Caco-2 (cell line): ENCODE results near the gene SMURF1. TPM values are rescaled to one million over a fixed set of nuclear protein-coding genes. Genes with fewer than 3 reads are reported as not detected.

Source experiments
- BruUV-seq: library from RNA; stranded (reverse); fragments of 400-500 nt; replicated peaks from 2 replicates; lab custom pipeline; 2021; lab: Mats Ljungman, UMichigan
- CTCF ChIA-PET: fragments of 300-600 bp; sonication (Branson Sonifier 250); formaldehyde crosslinking; loops from one replicate; lab custom pipeline; 2022; ENCODE audit warnings: antibody characterized with exemption; lab: Charles Lee
- POLR2A ChIA-PET: fragments of 300-600 bp; sonication (Branson Sonifier 250); formaldehyde crosslinking; loops from one replicate; lab custom pipeline; 2022; ENCODE audit warnings: antibody characterized with exemption; lab: Charles Lee
- DNase-seq, 2 experiments: peaks; one replicate each; pipeline versions ENCODE4 v3.0.0 to v3.0.0-alpha.2; 2020 to 2022
- H3K27me3 ChIP-seq: replicated peaks from 2 replicates; pipeline ENCODE4 v1.6.0; 2011; ENCODE audit warnings: low read length; ENCODE audit not compliant: control insufficient read depth, insufficient read depth
- H3K36me3 ChIP-seq: 2 replicates; pipeline ENCODE4 v1.5.1; 2011; ENCODE audit warnings: low read length; ENCODE audit not compliant: control insufficient read depth, insufficient read depth
- H3K4me1 ChIP-seq: fragments of 250-450 bp; sonication (Bioruptor Pico); 2 replicates; pipeline ENCODE4 v1.5.1; 2020; ENCODE audit warnings: mild to moderate bottlenecking
- H3K4me3 ChIP-seq: 2 replicates; pipeline ENCODE4 v1.5.1; 2011; ENCODE audit warnings: low read depth, mild to moderate bottlenecking, control low read depth, low read length
- H3K9me3 ChIP-seq: fragments of 250-450 bp; sonication (Bioruptor Pico); 2 replicates; pipeline ENCODE4 v1.5.1; 2020; ENCODE audit warnings: mild to moderate bottlenecking, moderate library complexity
- H3K27ac Mint-ChIP-seq: one replicate; pipeline ENCODE4 v1.8.0; 2022; ENCODE audit warnings: mixed read lengths; ENCODE audit not compliant: unreplicated experiment
- H3K27me3 Mint-ChIP-seq: one replicate; pipeline ENCODE4 v1.8.0; 2022; ENCODE audit warnings: mixed read lengths; ENCODE audit not compliant: insufficient read depth, unreplicated experiment
- H3K36me3 Mint-ChIP-seq: one replicate; pipeline ENCODE4 v1.8.0; 2022; ENCODE audit warnings: mild to moderate bottlenecking, mixed read lengths; ENCODE audit not compliant: insufficient read depth, unreplicated experiment
- H3K4me1 Mint-ChIP-seq: one replicate; pipeline ENCODE4 v1.8.0; 2022; ENCODE audit warnings: low read depth, mixed read lengths; ENCODE audit not compliant: unreplicated experiment
- H3K4me3 Mint-ChIP-seq: one replicate; pipeline ENCODE4 v1.8.0; 2022; ENCODE audit warnings: mild to moderate bottlenecking, moderate library complexity, mixed read lengths; ENCODE audit not compliant: unreplicated experiment
- H3K9me3 Mint-ChIP-seq: one replicate; pipeline ENCODE4 v1.8.0; 2022; ENCODE audit warnings: mixed read lengths; ENCODE audit not compliant: unreplicated experiment
- intact Hi-C: fragments of 100-400 bp; cut with micrococcal nuclease; formaldehyde crosslinking; loops from one replicate; pipeline ENCODE4 v1.10.0; 2022; ENCODE audit not compliant: unreplicated experiment
- total RNA-seq: library from RNA; stranded (reverse); gene quantifications from 2 replicates; pipeline ENCODE4 v1.2.3, GENCODE V29; 2022
- TF ChIP-seq, protein P1 (sequence below), 2 experiments: fragments of 200-600 bp in 1 of 2; IDR thresholded peaks; 1 replicate in 1 of 2; 2 replicates in 1 of 2; pipeline versions ENCODE4 v1.5.1 to v1.8.0; 2011 to 2022; ENCODE audit warnings: antibody characterized with exemption in 1 of 2, control low read depth in 1 of 2, inconsistent platforms in 1 of 2, low read depth in 1 of 2, low read length in 1 of 2, mild to moderate bottlenecking in 1 of 2, moderate library complexity in 1 of 2; ENCODE audit not compliant: insufficient read depth in 1 of 2, severe bottlenecking in 1 of 2, unreplicated experiment in 1 of 2

SMURF1 gene
- total RNA-seq, 1 experiment from 2014 or later, result 22.5 TPM

DNA sequence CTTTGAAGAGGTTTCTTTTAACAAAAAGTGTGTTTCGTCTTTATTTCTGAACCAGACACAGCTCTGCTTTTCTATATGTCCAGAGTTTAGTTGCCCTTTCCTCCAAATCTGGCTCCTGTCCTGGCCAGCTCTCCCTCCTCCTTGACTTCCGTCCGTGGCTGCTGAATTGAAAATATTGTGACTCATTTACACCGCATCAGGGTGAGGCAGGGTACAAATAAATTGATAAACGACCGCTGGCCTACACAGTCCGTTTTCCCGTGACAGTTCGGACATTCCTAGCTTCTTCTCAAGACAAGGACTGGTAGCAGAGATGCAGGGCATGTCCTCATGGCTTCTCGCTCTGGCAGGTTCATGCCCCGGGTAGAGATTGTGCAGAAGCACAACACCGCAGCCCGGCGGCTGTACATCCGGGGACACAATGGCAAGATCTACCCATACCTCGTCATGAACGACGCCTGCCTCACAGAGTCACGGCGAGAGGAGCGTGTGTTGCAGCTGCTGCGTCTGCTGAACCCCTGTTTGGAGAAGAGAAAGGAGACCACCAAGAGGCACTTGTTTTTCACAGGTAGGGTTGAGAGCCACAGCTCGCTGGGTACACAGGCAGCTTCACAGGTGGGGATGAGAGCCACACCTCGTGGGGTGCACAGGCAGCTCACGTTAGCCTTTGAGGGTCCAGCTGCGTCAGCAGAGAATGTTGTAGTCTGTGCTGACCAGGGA lies 139.0 kb downstream of the SMURF1 start:
- H3K9me3 ChIP-seq, result no peaks in the 10 kb centered on the region
- BruUV-seq, result no TSS peak
- no peaks in the 10 kb centered on the region; the same call in none of the 2 replicates for H3K36me3 ChIP-seq
- H3K4me3 Mint-ChIP-seq, result no peak overlapping the region
- H3K4me1 Mint-ChIP-seq, result no peaks in the 10 kb centered on the region
- no peaks in the 10 kb centered on the region for H3K4me1 ChIP-seq
- peaks cover 85% of the 10 kb centered on the region for H3K36me3 Mint-ChIP-seq
- DNase-seq, result no peak
- no peak overlapping the region for H3K4me3 ChIP-seq
- POLR2A ChIA-PET, result no interaction called here
- CTCF ChIA-PET, result no interaction called here
- H3K9me3 Mint-ChIP-seq, result no peaks in the 10 kb centered on the region
- H3K27me3 ChIP-seq, result no peaks in the 10 kb centered on the region
- TF ChIP-seq, protein P1, sequence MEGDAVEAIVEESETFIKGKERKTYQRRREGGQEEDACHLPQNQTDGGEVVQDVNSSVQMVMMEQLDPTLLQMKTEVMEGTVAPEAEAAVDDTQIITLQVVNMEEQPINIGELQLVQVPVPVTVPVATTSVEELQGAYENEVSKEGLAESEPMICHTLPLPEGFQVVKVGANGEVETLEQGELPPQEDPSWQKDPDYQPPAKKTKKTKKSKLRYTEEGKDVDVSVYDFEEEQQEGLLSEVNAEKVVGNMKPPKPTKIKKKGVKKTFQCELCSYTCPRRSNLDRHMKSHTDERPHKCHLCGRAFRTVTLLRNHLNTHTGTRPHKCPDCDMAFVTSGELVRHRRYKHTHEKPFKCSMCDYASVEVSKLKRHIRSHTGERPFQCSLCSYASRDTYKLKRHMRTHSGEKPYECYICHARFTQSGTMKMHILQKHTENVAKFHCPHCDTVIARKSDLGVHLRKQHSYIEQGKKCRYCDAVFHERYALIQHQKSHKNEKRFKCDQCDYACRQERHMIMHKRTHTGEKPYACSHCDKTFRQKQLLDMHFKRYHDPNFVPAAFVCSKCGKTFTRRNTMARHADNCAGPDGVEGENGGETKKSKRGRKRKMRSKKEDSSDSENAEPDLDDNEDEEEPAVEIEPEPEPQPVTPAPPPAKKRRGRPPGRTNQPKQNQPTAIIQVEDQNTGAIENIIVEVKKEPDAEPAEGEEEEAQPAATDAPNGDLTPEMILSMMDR (IDR thresholded peaks at IDR 0.05; ENCODE audit: insufficient read depth in 1 of 2, low read depth in 1 of 2, low read length in 1 of 2, severe bottlenecking in 1 of 2, unreplicated experiment in 1 of 2), result no peak
- no peak overlapping the region for H3K27ac Mint-ChIP-seq
- H3K27me3 Mint-ChIP-seq, result no peaks in the 10 kb centered on the region
- intact Hi-C loops, result no loop called here

DNA sequence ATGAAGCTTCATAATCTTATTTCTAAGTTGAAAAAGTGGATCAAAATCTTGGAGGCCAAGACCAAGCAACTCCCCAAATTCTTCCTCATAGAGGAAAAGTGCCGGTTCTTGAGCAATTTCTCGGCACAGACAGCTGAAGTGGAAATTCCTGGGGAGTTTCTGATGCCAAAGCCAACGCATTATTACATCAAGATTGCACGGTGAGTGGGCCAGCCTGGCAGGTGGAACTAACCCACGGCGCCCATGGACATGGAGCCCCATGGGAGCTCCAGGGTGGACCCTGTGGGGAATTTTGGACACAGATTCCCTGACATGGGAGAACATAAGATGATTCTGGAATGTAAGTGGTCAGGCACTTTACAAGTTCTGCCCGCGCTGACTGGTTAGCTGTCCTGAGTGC lies 139.7 kb downstream of the SMURF1 start:
- H3K36me3 ChIP-seq, result peaks cover 1% of the 10 kb centered on the region
- Mint-ChIP-seq H3K9me3 (no peaks in the 10 kb centered on the region), H3K4me1 (no peaks in the 10 kb centered on the region), H3K27me3 (no peaks in the 10 kb centered on the region), H3K36me3 (peaks cover 78% of the 10 kb centered on the region), H3K4me3 (no peak overlapping the region), H3K27ac (no peak overlapping the region)
- CTCF ChIA-PET, result no interaction called here
- intact Hi-C loops, result no loop called here
- TF ChIP-seq, protein P1 (IDR thresholded peaks at IDR 0.05; ENCODE audit: insufficient read depth in 1 of 2, low read depth in 1 of 2, low read length in 1 of 2, severe bottlenecking in 1 of 2, unreplicated experiment in 1 of 2), result no peak
- no peak overlapping the region for H3K4me3 ChIP-seq
- BruUV-seq, result no TSS peak
- H3K9me3 ChIP-seq, result no peaks in the 10 kb centered on the region
- H3K27me3 ChIP-seq, result no peaks in the 10 kb centered on the region
- DNase-seq, result no peak
- no peaks in the 10 kb centered on the region for H3K4me1 ChIP-seq
- POLR2A ChIA-PET, result no interaction called here

DNA sequence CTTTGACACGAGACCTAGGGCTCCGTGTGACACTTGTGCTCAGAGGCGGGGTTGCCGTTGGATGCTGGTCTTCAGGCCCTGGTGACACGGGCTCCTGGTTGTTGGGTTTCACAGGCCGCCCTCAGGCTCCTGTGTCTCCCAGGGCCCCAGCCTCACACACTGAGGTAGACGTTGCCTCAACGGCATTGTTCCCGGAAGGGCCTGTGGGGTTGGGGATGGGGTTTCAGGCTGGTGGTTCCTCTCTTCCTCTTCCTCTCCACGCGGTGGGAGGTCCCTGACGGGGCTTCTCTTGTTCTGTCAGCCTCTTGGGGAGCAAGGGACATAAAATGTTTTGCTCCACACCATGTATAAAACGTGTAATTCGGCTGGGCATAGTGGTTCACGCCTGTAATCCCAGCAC lies 140.5 kb downstream of the SMURF1 start:
- TF ChIP-seq, protein P1 (IDR thresholded peaks at IDR 0.05; ENCODE audit: insufficient read depth in 1 of 2, low read depth in 1 of 2, low read length in 1 of 2, severe bottlenecking in 1 of 2, unreplicated experiment in 1 of 2), result no peak

More for the DNA sequence above, 140.5 kb downstream of the SMURF1 start:
- H3K4me3 Mint-ChIP-seq, result no peak overlapping the region
- Histone ChIP-seq H3K36me3 (peaks cover 3% of the 10 kb centered on the region), H3K4me3 (no peak overlapping the region), H3K27me3 (no peaks in the 10 kb centered on the region), H3K4me1 (no peaks in the 10 kb centered on the region), H3K9me3 (no peaks in the 10 kb centered on the region)
- peaks cover 77% of the 10 kb centered on the region for H3K36me3 Mint-ChIP-seq
- H3K27ac Mint-ChIP-seq, result no peak overlapping the region
- intact Hi-C loops, result no loop called here
- H3K4me1 Mint-ChIP-seq, result no peaks in the 10 kb centered on the region
- DNase-seq, result no peak
- ChIA-PET POLR2A (no interaction called here), CTCF (no interaction called here)
- H3K27me3 Mint-ChIP-seq, result no peaks in the 10 kb centered on the region
- no TSS peak for BruUV-seq
- no peaks in the 10 kb centered on the region for H3K9me3 Mint-ChIP-seq
